ENCODE data around the gene PRKCA.

The PRKCA gene

DNA sequence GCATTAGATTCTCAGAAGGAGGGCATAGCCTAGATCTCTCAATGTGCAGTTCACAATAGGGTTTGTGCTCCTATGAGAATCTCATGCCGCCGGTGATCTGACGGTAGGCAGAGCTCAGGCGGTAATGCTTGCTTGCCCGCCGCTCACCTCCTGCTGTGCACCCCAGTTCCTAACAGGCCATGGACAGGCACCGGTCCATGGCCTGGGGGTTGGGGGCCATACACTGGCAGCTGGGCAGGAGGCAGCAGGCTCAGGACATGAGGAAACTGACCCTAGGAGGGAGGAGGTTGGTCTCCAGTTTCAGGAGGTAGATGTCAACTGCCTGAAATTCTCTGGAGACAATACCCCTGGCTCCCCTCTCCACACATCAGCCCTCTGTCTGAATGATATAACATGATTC, 287.5 kb downstream of the PRKCA start:
- TF ChIP-seq, protein P1, sequence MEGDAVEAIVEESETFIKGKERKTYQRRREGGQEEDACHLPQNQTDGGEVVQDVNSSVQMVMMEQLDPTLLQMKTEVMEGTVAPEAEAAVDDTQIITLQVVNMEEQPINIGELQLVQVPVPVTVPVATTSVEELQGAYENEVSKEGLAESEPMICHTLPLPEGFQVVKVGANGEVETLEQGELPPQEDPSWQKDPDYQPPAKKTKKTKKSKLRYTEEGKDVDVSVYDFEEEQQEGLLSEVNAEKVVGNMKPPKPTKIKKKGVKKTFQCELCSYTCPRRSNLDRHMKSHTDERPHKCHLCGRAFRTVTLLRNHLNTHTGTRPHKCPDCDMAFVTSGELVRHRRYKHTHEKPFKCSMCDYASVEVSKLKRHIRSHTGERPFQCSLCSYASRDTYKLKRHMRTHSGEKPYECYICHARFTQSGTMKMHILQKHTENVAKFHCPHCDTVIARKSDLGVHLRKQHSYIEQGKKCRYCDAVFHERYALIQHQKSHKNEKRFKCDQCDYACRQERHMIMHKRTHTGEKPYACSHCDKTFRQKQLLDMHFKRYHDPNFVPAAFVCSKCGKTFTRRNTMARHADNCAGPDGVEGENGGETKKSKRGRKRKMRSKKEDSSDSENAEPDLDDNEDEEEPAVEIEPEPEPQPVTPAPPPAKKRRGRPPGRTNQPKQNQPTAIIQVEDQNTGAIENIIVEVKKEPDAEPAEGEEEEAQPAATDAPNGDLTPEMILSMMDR (conservative IDR thresholded peaks at IDR 0.05; ENCODE audit: low read depth) = no peak
- DNase-seq (ENCODE audit: low spot score) = no peak
- ChIA-PET POLR2A (ENCODE audit: low non-redundant PET) (no interaction called here), CTCF (no interaction called here)
- no peak overlapping the region for H3K27ac ChIP-seq

DNA sequence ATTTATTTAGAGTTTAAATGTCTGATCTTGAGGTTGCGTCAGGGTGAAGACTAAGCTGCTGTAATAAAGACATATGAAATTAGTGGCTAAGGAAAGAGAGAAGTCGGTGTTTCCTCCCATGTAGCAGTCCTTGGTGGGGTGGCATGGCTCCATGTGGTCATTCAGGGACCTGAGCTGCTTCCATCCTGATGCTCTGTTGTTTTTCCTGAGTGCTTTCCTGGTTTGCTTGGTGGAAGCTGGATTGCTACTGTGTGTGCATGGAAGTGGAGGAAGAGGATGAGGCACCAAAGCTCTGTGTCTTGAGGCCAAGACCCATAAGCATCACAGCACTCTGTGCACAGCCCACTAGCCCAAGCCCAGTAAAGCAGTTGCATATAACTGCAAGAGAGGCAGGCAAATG, 290.7 kb downstream of the PRKCA start:
- POLR2A ChIA-PET (ENCODE audit: low non-redundant PET) = no interaction called here
- CTCF ChIA-PET = interaction anchor here (0.7 kb wide), 1 partner anchor 109 kb away, joined by 3 read pairs; no protein-coding TSS in a partner anchor

DNA sequence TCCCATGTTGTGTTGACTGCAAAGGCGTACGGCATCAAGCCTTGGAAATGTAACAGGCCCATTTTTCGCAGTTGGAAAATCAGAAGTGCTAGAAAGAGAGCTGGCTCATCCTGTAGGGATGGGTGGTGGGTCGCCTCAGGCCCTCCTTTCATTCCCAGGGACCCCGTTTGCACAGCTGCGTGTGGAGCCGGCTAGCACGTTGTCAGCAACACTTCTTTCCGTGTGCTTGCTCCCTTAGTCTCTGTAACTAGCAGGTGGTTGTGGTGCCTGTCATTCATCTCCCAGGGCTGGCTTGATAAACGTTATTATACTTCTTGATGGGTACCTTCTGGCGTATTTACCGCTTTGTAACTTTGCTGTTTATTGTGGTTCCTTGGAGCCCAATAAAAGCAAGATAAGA, 293.5 kb downstream of the PRKCA start:
- no peak for DNase-seq (ENCODE audit: low spot score)
- ChIA-PET CTCF (interaction anchor here (0.6 kb wide), 1 partner anchor 94 kb away, joined by 3 read pairs; no protein-coding TSS in a partner anchor), POLR2A (ENCODE audit: low non-redundant PET) (no interaction called here)
- TF ChIP-seq, protein P1 (conservative IDR thresholded peaks at IDR 0.05; ENCODE audit: low read depth) = no peak
- no peak overlapping the region for H3K27ac ChIP-seq

More for the DNA sequence above, 290.7 kb downstream of the PRKCA start:
- DNase-seq (ENCODE audit: low spot score) = no peak
- TF ChIP-seq, protein P1 (conservative IDR thresholded peaks at IDR 0.05; ENCODE audit: low read depth) = no peak
- H3K27ac ChIP-seq = no peak overlapping the region

DNA sequence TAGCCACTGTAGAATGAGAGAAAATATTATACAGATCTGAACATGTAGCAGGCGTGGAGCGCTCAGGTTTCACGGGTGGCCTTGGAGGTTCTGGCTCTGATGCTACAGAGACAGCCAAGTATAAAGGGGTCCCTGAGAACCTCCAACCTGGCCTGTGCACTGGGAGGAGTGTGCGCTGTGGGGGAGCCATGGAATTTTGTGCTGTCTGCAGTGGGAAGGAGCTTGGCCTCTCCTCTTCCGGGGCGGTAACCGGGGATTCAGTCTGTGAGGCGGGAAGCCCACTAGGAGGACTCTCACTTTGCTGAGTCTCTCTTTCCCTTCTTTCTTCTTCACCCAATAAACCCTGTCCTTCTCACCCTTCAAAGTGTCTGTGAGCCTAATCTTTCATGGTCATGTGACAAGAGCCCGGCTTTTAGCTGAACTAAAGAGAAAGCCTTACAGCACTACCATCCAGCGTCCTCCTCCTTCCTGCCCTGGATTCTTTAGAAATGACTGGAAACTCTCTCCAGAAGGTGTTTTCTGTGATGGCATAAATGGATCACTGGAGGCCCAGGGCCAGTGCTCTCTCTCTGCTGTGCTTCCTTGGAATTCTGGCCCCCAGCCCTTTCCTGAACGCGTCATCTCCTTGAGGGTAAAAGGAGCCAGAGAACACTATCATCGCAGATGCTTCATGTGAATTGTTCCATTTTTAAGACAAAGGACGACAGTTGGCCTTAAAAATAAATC, 300.4 kb downstream of the PRKCA start:
- TF ChIP-seq, protein P1 (conservative IDR thresholded peaks at IDR 0.05; ENCODE audit: low read depth) = no peak
- ChIA-PET CTCF (interaction anchor here (0.6 kb wide), 1 partner anchor 221 kb away, joined by 3 read pairs; no protein-coding TSS in a partner anchor), POLR2A (ENCODE audit: low non-redundant PET) (no interaction called here)
- H3K27ac ChIP-seq = no peak overlapping the region
- DNase-seq (ENCODE audit: low spot score) = no peak

DNA sequence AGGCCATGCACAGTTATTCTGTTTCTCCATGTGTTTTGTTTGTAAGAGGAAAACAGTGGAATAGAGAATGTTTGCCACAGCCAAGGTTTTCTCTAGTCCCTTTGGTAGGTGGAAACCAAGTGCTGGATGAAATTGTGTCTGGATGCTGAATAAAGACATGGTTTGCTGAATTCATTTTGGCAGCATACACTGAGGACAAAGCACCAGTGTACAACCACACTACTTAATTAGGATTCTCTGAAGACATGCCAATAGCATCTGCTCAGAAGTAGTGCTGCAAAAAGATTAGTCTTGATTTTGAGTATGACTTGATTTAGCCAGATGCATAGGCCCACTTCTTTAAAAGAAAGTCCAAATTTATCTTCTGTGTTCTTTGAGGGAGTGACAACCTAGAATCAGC, 302.0 kb downstream of the PRKCA start:
- ChIA-PET POLR2A (ENCODE audit: low non-redundant PET) (no interaction called here), CTCF (no interaction called here)
- DNase-seq (ENCODE audit: low spot score) = no peak
- TF ChIP-seq, protein P1 (conservative IDR thresholded peaks at IDR 0.05; ENCODE audit: low read depth) = no peak
- H3K27ac ChIP-seq = no peak overlapping the region

DNA sequence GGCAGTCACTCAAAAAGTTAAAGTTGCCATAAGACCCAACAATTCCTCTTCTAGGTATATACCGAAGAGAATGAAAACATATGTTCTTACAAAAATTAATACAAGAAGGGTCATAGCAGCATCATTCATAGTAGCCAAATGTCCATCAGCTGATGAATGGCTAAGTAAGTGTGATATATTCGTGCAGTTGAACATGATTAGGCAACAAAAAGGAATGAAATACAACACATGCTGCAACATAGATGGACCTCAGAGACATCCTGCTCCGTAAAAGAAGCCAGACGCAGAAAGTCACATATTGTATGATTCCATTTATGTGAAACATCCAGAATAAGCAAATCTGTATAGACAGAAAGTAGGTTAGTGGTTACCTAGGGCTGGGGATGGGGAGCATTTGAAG, 303.1 kb downstream of the PRKCA start:
- ChIA-PET POLR2A (ENCODE audit: low non-redundant PET) (no interaction called here), CTCF (no interaction called here)
- no peak for DNase-seq (ENCODE audit: low spot score)
- no peak overlapping the region for H3K27ac ChIP-seq
- TF ChIP-seq, protein P1 (conservative IDR thresholded peaks at IDR 0.05; ENCODE audit: low read depth) = no peak
